ENCODE measurements around the gene NT5C1A.
A peak's percentile ranks its signal among the peaks of the same experiment; 100 is the strongest.

NT5C1A gene

DNA sequence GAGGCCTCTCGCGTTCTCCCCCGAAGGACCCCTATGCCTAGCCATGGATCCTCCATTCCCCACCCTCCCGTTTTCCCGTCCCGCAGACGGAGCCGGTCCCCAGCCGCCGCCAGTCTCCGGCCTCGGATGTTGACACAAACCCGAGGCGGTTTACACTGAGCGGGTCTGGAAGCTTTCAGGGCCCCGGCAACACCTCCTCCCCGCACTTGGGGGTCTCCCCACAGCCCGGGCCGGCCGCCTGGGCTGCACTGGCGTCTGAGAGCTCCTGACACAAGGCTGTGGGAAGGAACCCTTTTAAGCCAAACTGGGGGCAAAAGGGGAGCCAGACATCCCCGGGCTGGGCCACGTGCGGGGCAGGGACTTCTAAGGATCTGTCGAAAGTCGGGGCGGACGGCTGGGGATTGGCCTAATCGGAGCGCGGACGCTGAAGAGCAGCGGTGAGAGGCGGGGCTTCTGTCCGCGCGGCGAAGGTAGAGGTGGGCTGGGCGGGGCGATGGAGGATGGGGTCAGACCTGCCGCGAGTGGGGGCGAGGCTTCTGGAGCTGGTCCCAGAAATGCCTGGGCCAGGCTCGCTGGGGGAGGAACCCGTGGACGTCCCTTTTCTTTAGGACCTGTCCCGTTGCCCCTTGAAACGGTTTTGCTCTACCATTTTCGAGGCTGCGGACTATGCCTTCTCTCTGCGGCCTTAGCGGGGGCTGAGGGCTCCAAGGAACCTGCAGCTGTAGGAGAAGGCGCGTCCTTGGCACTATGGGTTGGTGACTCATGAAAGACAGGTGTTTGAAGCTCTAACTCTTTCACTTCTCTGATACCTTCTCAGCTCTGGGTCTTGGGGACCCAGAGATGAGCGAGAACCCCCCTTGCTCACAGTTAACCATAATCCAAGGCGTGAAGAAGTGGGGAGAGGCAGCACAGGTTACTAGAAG, 20.5 kb upstream of the NT5C1A start:
- H3K4me1 ChIP-seq (ENCODE audit: control insufficient read depth in 1 of 2, insufficient read depth in 1 of 2, low read depth in 1 of 2, low read length in 1 of 2): peaks cover 15 to 18% of the 10 kb centered on the region in 2 experiments
- peaks cover 100% of the 10 kb centered on the region for H3K27me3 ChIP-seq
- TF ChIP-seq, protein P1, sequence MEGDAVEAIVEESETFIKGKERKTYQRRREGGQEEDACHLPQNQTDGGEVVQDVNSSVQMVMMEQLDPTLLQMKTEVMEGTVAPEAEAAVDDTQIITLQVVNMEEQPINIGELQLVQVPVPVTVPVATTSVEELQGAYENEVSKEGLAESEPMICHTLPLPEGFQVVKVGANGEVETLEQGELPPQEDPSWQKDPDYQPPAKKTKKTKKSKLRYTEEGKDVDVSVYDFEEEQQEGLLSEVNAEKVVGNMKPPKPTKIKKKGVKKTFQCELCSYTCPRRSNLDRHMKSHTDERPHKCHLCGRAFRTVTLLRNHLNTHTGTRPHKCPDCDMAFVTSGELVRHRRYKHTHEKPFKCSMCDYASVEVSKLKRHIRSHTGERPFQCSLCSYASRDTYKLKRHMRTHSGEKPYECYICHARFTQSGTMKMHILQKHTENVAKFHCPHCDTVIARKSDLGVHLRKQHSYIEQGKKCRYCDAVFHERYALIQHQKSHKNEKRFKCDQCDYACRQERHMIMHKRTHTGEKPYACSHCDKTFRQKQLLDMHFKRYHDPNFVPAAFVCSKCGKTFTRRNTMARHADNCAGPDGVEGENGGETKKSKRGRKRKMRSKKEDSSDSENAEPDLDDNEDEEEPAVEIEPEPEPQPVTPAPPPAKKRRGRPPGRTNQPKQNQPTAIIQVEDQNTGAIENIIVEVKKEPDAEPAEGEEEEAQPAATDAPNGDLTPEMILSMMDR (IDR thresholded peaks at IDR 0.05): no peak
- H3K4me3 ChIP-seq (ENCODE audit: low read depth in 1 of 2, low read length in 1 of 2): peak overlapping the region in 1 of 2 experiments; percentile 64
- H3K36me3 ChIP-seq: no peaks in the 10 kb centered on the region
- H3K9me3 ChIP-seq: no peaks in the 10 kb centered on the region
- no peak overlapping the region for H3K27ac ChIP-seq

DNA sequence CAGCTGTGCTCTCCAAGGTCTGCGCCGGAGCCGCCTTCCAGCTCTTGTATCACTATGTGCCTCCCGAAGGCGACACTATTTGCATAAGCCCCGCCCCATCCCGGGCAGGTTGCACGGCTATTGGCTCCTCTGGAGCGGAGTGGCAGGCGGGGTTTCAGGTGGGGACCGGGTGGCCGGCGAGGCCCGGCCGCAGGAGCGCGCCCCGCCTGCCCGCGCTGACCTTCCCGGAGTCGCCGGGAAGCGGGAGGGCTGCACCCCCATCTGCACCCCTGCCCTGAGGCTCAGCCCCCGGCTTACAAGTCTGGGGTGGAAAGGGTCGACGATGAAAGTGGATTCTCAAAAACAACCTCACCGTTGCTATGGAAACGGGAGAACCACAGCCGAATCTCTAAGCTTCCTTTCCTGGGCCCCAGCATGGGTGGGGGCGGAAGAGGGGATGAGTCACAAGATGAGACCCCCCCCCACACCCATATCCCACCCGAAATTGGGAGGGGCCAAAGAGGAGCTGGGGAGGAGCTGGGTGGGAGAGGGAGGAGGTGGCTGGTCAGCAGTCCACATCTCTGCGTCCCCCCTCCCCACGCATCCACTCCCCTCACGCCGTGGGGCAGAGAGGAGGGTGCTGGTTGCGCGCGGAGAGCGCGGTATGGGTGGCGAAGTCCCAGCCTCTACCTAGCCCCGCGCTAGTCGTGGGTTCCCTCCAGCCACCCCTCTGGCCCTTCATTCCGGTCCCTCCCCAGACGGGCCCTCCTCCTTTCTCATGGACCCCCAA, 19.7 kb upstream of the NT5C1A start, which contains the start of gene HPCAL4:
TSS of gene HPCAL4 (minus strand) at position 51 of the 769 bp plus-strand sequence. CDS start 6,830 bp downstream, outside the sequence.
- Histone ChIP-seq H3K4me3 (ENCODE audit: low read depth in 1 of 2, low read length in 1 of 2) (peak within 1 kb of the TSS; percentile 30 to 64), H3K9me3 (no peaks in the 10 kb centered on the region), H3K27me3 (peaks cover 100% of the 10 kb centered on the region), H3K4me1 (ENCODE audit: control insufficient read depth in 1 of 2, insufficient read depth in 1 of 2, low read depth in 1 of 2, low read length in 1 of 2) (peaks cover 15 to 18% of the 10 kb centered on the region in 2 experiments), H3K27ac (no peak within 1 kb of the TSS), H3K36me3 (no peaks in the 10 kb centered on the region)
- TF ChIP-seq, protein P1 (IDR thresholded peaks at IDR 0.05): no peak

DNA sequence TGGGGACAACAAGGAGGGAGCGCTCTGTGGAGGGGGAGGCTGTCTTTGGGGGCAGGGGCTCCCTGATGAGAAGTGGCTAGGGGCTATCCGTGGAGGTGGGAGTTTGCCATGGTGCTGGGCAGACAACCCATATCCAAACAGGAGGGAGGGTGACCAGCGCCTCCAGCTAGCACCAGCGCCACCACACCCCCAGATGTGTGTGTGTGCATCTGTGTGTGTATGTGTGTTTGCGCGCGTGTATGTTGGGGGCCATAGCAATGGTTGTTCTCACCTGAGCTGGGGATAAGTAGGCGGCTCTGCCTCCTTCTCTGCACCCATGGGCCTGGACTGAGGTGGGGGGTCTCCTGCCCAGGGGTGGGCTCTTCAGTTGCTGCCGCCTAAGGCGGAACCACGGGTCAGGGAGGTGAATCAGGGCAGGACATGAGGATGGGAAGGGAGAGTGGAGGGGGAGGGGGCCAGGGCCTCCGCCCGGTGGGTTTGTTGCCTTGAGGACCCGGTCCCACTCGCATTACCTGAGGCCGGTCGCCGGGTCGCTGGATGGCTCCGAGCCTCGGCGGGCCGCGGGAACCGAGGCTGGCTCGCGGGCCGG, 19.0 kb upstream of the NT5C1A start:
- TF ChIP-seq, protein P1 (IDR thresholded peaks at IDR 0.05): no peak
- Histone ChIP-seq H3K9me3 (no peaks in the 10 kb centered on the region), H3K27me3 (peaks cover 99% of the 10 kb centered on the region), H3K4me3 (ENCODE audit: low read depth in 1 of 2, low read length in 1 of 2) (peak overlapping the region; percentile 30 to 64), H3K4me1 (ENCODE audit: control insufficient read depth in 1 of 2, insufficient read depth in 1 of 2, low read depth in 1 of 2, low read length in 1 of 2) (peaks cover 15 to 18% of the 10 kb centered on the region in 2 experiments), H3K36me3 (no peaks in the 10 kb centered on the region), H3K27ac (no peak overlapping the region)

DNA sequence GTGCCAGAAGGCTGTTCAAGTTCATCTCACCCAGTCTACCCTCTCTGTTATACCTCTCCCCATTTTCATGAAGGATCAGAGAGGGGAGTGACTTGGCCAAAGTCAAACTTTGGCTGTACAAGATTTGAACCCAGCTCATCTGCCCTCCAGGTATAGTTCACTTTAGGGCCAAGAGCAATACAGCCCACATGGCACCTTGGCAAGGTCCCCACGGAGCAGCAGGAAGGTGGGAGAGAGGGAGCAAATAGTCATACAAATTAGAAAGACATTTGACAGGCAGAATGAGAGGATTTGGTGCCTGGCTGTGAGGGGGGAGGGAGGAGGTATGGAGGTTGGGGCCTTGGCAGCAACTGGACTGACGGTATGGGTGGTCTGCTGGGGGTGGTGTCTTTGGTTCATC, 18.3 kb upstream of the NT5C1A start:
- H3K4me1 ChIP-seq (ENCODE audit: control insufficient read depth in 1 of 2, insufficient read depth in 1 of 2, low read depth in 1 of 2, low read length in 1 of 2): peaks cover 15 to 18% of the 10 kb centered on the region in 2 experiments
- no peak overlapping the region for H3K27ac ChIP-seq
- no peaks in the 10 kb centered on the region for H3K9me3 ChIP-seq
- H3K4me3 ChIP-seq (ENCODE audit: low read depth in 1 of 2, low read length in 1 of 2): no peak overlapping the region
- TF ChIP-seq, protein P1 (IDR thresholded peaks at IDR 0.05): no peak
- peaks cover 96% of the 10 kb centered on the region for H3K27me3 ChIP-seq
- H3K36me3 ChIP-seq: no peaks in the 10 kb centered on the region

DNA sequence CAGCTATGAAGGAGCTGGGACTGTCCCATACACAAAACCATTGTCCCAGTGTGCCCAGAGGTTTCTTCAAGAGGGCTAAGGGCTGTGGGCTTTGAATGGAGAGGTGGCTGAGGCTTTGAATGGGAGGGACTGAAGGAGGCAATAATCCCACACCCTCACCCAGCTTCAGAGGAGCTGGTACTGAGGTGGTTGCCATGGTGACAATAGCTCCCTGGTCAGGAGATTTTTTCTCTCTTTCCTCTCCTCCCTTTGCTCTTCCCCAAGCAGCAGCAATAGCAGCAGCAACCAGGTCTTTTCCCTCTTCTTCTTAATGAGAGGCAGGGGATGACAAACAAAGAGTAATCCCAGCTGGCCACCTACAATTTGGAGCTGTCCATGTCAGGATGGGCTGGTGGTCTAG, 17.7 kb upstream of the NT5C1A start:
- TF ChIP-seq, protein P1 (IDR thresholded peaks at IDR 0.05): no peak
- H3K4me1 ChIP-seq (ENCODE audit: control insufficient read depth in 1 of 2, insufficient read depth in 1 of 2, low read depth in 1 of 2, low read length in 1 of 2): peaks cover 15 to 18% of the 10 kb centered on the region in 2 experiments
- peaks cover 96% of the 10 kb centered on the region for H3K27me3 ChIP-seq
- no peak overlapping the region for H3K27ac ChIP-seq
- H3K36me3 ChIP-seq: no peaks in the 10 kb centered on the region
- no peak overlapping the region for H3K4me3 ChIP-seq (ENCODE audit: low read depth in 1 of 2, low read length in 1 of 2)
- H3K9me3 ChIP-seq: no peaks in the 10 kb centered on the region
